HEK293T (cell line): ENCODE data around the gene PRKAG3.

Experiments
- BHLHE40 ChIP-seq: fragments of 450-650 bp; IDR thresholded peaks from 2 replicates; pipeline ENCODE4 v1.6.1; 2016; ENCODE audit warnings: mild to moderate bottlenecking, moderate library complexity, borderline replicate concordance
- CTBP1 ChIP-seq: fragments of 450-650 bp; IDR thresholded peaks from 2 replicates; pipeline ENCODE4 v1.6.1; 2016; ENCODE audit warnings: borderline replicate concordance
- ELF4 ChIP-seq: fragments of 450-650 bp; IDR thresholded peaks from 2 replicates; pipeline ENCODE4 v1.6.1; 2017; ENCODE audit warnings: antibody characterized with exemption
- FOXA1 ChIP-seq: fragments of 450-650 bp; IDR thresholded peaks from 2 replicates; pipeline ENCODE4 v1.6.1; 2016; ENCODE audit warnings: mild to moderate bottlenecking
- FOXK2 ChIP-seq: fragments of 450-650 bp; IDR thresholded peaks from 2 replicates; pipeline ENCODE4 v1.6.1; 2016; ENCODE audit warnings: mild to moderate bottlenecking
- FOXM1 ChIP-seq: fragments of 450-650 bp; IDR thresholded peaks from 2 replicates; pipeline ENCODE4 v1.6.1; 2017; ENCODE audit warnings: mild to moderate bottlenecking, borderline replicate concordance
- HDGF ChIP-seq: fragments of 450-650 bp; IDR thresholded peaks from 2 replicates; pipeline ENCODE4 v1.6.1; 2017; ENCODE audit warnings: antibody characterized with exemption, borderline replicate concordance
- LEF1 ChIP-seq: fragments of 450-650 bp; IDR thresholded peaks from 2 replicates; pipeline ENCODE4 v1.6.1; 2017; ENCODE audit warnings: mild to moderate bottlenecking, borderline replicate concordance
- PKNOX1 ChIP-seq: fragments of 450-650 bp; IDR thresholded peaks from 2 replicates; pipeline ENCODE4 v1.6.1; 2016
- SP1 ChIP-seq: fragments of 450-650 bp; IDR thresholded peaks from 2 replicates; pipeline ENCODE4 v1.6.1; 2017
- SUZ12 ChIP-seq: fragments of 450-650 bp; IDR thresholded peaks from 2 replicates; pipeline ENCODE4 v1.6.1; 2016; ENCODE audit warnings: mild to moderate bottlenecking
- TARDBP ChIP-seq: fragments of 450-650 bp; IDR thresholded peaks from 2 replicates; pipeline ENCODE4 v1.6.1; 2016

DNA sequence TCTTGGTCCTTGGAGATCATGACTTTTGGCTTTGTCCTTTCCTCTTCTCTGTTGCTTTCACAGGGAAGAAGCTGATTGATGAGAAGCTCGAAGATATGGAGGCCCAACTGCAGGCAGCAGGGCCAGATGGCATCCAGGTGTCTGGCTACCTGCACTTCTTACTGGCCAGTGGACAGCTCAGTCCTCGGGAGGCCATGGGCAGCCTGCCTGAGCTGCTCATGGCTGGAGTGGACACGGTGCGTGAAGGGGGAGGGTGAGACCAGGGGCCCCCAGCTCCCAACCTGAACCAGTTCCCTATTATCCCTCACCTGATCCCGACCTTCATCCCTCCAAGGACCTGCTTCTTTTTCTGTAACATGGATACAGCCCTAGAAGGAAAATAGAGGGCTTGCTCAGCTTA, 18.7 kb downstream of the PRKAG3 start:
- TF ChIP-seq FOXK2 = no peak
- no peak for TF ChIP-seq FOXM1
- TF ChIP-seq BHLHE40 = no peak
- no peak for TF ChIP-seq CTBP1
- no peak for TF ChIP-seq TARDBP
- no peak for TF ChIP-seq HDGF
- TF ChIP-seq ELF4 = no peak
- TF ChIP-seq SUZ12 = no peak
- TF ChIP-seq PKNOX1 = no peak
- TF ChIP-seq FOXA1 = no peak
- no peak for TF ChIP-seq SP1
- no peak for TF ChIP-seq LEF1
